Mesothelial cell of epicardium (in vitro differentiated cells): ENCODE results near the gene RAB26. TPM values are rescaled to one million over a fixed set of nuclear protein-coding genes. Genes with fewer than 3 reads are reported as not detected.
A peak's percentile ranks its signal among the peaks of the same experiment; 100 is the strongest.

Source experiments
- DNase-seq, 2 experiments: peaks; one replicate each; pipeline ENCODE4 v3.0.0; 2021; ENCODE audit warnings: low spot score in 2 of 2; ENCODE audit not compliant: unreplicated experiment in 2 of 2
- H3K27ac Mint-ChIP-seq: 2 replicates; pipeline ENCODE4 v1.8.0; 2021; ENCODE audit warnings: mixed read lengths
- H3K27me3 Mint-ChIP-seq: 2 replicates; pipeline ENCODE4 v1.8.0; 2021; ENCODE audit warnings: low read depth, mixed read lengths
- H3K36me3 Mint-ChIP-seq: 2 replicates; pipeline ENCODE4 v1.8.0; 2021; ENCODE audit warnings: mixed read lengths
- H3K4me1 Mint-ChIP-seq: 2 replicates; pipeline ENCODE4 v1.8.0; 2021; ENCODE audit warnings: mixed read lengths
- H3K4me3 Mint-ChIP-seq: 2 replicates; pipeline ENCODE4 v1.8.0; 2021; ENCODE audit warnings: mild to moderate bottlenecking, moderate library complexity, mixed read lengths
- H3K9me3 Mint-ChIP-seq: 2 replicates; pipeline ENCODE4 v1.8.0; 2021; ENCODE audit warnings: mixed read lengths
- total RNA-seq: library from RNA; stranded (reverse); gene quantifications from 3 replicates; pipeline ENCODE4 v1.2.1, GENCODE V29; 2021
- TF ChIP-seq, protein P1 (sequence below): fragments of 200-600 bp; sonication (generic); IDR thresholded peaks from one replicate; pipeline ENCODE4 v1.5.0; 2021; ENCODE audit warnings: antibody characterized with exemption; ENCODE audit not compliant: unreplicated experiment

The RAB26 gene
- total RNA-seq, 1 donor from 2014 or later: 1.5 TPM

GRCh38 chr16:2162676-2163118, 14.3 kb downstream of the RAB26 start:
- peaks cover 3% of the 10 kb centered on the region for H3K36me3 Mint-ChIP-seq
- TF ChIP-seq, protein P1, sequence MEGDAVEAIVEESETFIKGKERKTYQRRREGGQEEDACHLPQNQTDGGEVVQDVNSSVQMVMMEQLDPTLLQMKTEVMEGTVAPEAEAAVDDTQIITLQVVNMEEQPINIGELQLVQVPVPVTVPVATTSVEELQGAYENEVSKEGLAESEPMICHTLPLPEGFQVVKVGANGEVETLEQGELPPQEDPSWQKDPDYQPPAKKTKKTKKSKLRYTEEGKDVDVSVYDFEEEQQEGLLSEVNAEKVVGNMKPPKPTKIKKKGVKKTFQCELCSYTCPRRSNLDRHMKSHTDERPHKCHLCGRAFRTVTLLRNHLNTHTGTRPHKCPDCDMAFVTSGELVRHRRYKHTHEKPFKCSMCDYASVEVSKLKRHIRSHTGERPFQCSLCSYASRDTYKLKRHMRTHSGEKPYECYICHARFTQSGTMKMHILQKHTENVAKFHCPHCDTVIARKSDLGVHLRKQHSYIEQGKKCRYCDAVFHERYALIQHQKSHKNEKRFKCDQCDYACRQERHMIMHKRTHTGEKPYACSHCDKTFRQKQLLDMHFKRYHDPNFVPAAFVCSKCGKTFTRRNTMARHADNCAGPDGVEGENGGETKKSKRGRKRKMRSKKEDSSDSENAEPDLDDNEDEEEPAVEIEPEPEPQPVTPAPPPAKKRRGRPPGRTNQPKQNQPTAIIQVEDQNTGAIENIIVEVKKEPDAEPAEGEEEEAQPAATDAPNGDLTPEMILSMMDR: no peak
- no peak overlapping the region for H3K4me3 Mint-ChIP-seq
- no peak for DNase-seq
- H3K27me3 Mint-ChIP-seq: no peaks in the 10 kb centered on the region
- H3K4me1 Mint-ChIP-seq: peaks cover 5% of the 10 kb centered on the region
- H3K9me3 Mint-ChIP-seq: no peaks in the 10 kb centered on the region
- H3K27ac Mint-ChIP-seq: no peak overlapping the region

DNA sequence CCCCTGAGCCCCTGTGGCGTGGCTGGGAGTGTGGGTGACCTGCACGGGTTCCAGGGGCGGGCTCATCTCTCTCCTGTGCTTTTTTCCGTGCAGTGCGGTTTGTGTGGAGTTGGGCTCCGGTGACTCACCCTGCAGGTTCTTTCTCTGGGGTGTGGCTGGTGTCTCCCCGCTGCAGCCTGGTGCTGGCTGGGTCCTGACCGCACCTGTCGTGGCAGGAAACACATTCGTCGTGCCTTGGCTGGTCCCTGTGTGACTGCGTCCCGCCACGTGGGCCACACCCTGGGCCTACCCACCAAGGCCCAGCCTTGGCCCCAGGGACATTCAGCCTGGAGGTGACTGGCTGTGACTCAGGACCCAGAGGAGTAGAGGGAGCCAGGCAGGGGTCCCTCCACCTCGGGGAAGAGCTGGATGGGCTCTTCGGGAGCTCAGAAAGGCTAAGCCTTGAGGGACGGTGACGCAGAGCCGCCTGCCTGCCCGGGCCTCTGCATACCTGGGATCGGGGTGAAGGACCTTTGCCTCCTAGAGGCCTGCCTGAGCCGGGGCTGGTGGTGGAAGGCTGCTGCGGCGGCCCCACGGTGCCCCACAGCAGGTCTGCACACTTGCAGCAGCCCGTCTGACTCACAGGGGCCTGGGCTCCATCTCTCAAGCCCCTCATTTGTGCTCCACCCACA, 14.9 kb downstream of the RAB26 start:
- peaks cover 6% of the 10 kb centered on the region for H3K36me3 Mint-ChIP-seq
- no peak overlapping the region for H3K4me3 Mint-ChIP-seq
- H3K27ac Mint-ChIP-seq: peak overlapping the region; percentile 78
- no peaks in the 10 kb centered on the region for H3K27me3 Mint-ChIP-seq
- TF ChIP-seq, protein P1: no peak
- H3K4me1 Mint-ChIP-seq: peaks cover 3% of the 10 kb centered on the region
- DNase-seq: no peak
- no peaks in the 10 kb centered on the region for H3K9me3 Mint-ChIP-seq

DNA sequence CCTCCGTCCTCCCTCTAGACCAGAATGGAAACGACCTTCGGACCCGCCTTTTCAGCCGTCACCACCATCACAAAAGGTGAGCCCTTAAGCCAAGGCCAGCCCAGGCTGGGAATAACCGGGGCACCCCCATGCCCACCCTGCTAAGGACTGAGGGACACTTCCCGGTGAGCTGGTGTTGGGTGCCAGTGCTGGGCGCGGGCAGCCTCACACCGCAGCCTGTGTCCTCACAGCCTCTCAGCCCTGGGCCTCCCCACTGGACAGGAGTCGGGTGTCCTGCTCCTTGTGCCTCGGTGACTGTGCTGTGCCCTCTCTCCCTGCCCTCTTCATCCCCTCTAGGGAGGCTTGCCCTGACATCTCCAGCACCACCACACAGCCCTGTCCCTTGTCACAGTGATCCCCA, 17.4 kb downstream of the RAB26 start:
- TF ChIP-seq, protein P1: no peak
- Mint-ChIP-seq H3K27me3 (no peaks in the 10 kb centered on the region), H3K4me1 (peaks cover 3% of the 10 kb centered on the region), H3K27ac (no peak overlapping the region), H3K4me3 (no peak overlapping the region), H3K36me3 (peaks cover 6% of the 10 kb centered on the region), H3K9me3 (no peaks in the 10 kb centered on the region)
- DNase-seq: no peak

DNA sequence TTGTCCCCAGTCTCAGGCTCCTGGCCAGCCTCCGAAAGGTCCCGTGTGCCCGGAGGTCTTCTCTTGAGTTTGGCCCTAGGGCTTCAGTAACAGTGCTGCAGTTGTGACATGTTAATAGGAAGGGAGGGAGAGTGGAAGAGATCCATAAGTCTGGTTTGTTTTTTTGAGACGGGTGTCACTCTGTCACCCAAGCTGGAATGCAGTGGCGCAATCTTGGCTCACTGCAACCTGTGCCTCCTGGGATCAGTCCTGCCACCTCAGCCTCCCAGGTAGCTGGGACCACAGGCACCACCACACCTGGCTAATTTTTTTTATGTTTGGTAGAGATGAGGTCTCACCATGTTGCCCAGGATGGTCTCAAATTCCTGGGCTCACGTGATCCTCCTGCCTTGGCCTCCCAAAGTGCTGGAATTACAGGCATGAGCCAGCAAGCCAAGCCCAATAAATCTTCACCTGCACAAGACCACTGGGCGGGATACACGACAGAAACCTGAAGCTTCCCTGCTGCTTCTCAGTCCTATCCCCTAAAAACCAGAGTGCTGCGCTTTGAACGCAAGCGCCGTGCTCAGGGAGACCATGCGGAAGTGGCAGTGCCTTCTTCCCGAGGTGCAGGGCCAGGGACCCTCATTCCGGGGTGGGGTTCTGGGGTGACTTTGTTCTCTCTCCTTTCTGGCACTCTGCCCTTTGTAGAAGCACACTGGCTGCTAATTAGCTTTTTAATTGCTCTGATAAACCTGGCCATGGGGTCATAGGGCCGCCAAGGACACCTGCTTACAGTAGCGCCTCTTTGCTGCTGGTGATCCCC, 18.0 kb downstream of the RAB26 start:
- Mint-ChIP-seq H3K27me3 (no peaks in the 10 kb centered on the region), H3K36me3 (peaks cover 6% of the 10 kb centered on the region), H3K4me1 (peaks cover 3% of the 10 kb centered on the region), H3K9me3 (no peaks in the 10 kb centered on the region), H3K27ac (no peak overlapping the region), H3K4me3 (no peak overlapping the region)
- no peak for DNase-seq
- TF ChIP-seq, protein P1: no peak

DNA sequence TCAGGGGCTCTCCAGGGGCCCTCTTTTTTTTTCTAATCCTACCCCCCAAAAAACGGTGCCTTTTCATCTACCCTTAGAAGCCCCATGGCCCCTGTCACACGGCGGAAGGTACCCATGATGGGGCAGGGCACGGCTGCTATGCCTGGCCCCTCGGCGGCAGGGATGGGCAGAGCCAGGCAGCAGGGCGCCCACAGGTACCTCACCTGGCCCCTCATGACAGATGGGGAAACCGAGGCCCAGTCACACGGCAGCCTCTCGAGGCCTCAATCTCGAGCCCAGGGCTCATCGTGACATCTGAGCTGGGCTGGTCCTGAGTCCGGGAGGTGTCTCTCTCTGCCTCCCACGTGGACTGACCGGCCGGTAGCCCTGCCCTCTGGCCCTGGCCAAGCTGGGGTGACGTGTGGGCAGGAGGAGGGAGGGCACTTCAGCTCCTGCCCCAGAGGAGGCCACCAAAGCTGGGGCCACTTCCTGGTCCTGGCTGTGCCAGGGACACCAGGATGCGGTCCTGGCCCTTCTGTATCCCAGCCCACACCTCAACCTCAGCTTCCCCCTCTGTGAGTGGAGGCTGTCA, 18.7 kb downstream of the RAB26 start:
- peaks cover 9% of the 10 kb centered on the region for H3K36me3 Mint-ChIP-seq
- H3K4me3 Mint-ChIP-seq: no peak overlapping the region
- no peak for DNase-seq
- no peaks in the 10 kb centered on the region for H3K9me3 Mint-ChIP-seq
- H3K4me1 Mint-ChIP-seq: peaks cover 3% of the 10 kb centered on the region
- H3K27ac Mint-ChIP-seq: no peak overlapping the region
- TF ChIP-seq, protein P1: no peak
- no peaks in the 10 kb centered on the region for H3K27me3 Mint-ChIP-seq
